ENCODE measurements around the gene ST6GALNAC6. TPM values are rescaled to one million over a fixed set of nuclear protein-coding genes. Genes with fewer than 3 reads are reported as not detected.

The ST6GALNAC6 gene
- total RNA-seq, 1 donor from 2014 or later, result 27.4 TPM

DNA sequence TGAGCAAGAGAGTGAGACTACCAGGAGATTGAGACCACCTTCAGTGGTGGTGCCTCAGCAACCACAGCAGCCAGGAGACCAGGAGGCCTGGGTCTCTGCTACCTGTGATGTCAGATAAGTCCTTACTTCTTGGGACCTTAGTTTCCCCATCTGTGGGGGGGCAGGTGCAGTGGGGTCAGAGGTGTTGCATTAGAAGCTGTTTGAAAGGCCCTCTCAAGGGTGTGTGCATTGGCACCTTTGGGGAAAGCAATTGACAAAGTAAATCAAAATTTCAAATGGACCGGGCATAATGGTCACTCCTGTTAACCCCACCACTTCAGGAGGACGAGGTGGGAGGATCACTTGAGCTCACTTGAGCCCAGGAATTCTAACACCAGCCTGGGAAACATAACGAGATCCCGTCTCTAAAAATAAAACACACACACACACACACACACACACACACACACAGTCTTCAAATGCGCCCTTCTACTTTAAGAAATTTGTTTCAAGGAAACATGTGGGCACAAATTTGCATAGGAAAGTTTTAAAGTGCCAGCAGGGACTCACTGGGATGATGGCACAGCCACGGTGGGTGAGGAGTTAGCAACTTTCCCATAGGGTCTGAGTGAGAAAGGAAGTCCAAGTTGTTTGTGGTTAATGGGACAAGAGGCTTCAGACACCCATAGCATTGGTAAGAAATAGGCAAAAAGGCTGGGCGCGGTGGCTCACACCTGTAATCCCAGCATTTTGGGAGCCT, 20.6 kb downstream of the ST6GALNAC6 start:
- TF ChIP-seq, protein P1, sequence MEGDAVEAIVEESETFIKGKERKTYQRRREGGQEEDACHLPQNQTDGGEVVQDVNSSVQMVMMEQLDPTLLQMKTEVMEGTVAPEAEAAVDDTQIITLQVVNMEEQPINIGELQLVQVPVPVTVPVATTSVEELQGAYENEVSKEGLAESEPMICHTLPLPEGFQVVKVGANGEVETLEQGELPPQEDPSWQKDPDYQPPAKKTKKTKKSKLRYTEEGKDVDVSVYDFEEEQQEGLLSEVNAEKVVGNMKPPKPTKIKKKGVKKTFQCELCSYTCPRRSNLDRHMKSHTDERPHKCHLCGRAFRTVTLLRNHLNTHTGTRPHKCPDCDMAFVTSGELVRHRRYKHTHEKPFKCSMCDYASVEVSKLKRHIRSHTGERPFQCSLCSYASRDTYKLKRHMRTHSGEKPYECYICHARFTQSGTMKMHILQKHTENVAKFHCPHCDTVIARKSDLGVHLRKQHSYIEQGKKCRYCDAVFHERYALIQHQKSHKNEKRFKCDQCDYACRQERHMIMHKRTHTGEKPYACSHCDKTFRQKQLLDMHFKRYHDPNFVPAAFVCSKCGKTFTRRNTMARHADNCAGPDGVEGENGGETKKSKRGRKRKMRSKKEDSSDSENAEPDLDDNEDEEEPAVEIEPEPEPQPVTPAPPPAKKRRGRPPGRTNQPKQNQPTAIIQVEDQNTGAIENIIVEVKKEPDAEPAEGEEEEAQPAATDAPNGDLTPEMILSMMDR (conservative IDR thresholded peaks at IDR 0.05), result no peak
- no peak for DNase-seq (ENCODE audit: low read depth, low spot score)
- no peaks in the 10 kb centered on the region for H3K27me3 Mint-ChIP-seq (ENCODE audit: low read depth)
- no peaks in the 10 kb centered on the region for H3K36me3 Mint-ChIP-seq (ENCODE audit: low read depth)
- H3K27ac Mint-ChIP-seq (ENCODE audit: unreplicated experiment), result no peak overlapping the region
- H3K4me3 Mint-ChIP-seq, result peak overlapping the region; percentile 78
- no peaks in the 10 kb centered on the region for H3K9me3 Mint-ChIP-seq
- peaks cover 16% of the 10 kb centered on the region for H3K4me1 Mint-ChIP-seq

DNA sequence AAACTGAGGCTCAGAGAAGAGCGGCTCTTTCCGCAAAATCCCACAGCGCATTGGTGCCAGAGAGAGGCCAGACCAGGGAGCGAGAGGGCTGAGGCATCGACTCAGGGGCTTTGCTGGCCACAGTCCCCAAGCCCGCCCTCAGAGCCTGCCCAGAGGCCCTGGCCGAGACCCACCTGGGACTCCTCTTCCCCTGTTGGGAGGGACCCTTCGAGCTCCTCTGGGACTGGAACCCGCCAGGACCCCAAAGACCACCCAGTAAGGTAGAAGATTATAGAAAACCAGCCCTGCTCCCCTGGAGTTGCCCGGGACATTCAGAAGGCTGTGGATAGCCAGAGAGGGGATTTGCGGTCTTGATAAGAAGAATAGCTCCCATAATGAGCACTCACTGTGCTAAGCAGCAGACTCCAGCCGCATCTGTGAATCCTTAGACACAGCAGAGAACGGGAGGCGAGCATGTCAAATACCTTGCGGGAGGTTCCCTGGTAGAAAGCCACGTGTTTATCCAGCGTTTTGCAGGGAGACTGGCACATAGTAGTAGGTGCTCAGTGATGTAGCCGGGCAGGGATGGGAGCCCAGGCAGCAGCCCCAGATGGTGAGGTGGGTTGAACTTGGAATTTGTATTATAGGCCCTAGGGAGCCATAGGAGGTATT, 21.3 kb downstream of the ST6GALNAC6 start:
- no peaks in the 10 kb centered on the region for H3K27me3 Mint-ChIP-seq (ENCODE audit: low read depth)
- no peaks in the 10 kb centered on the region for H3K36me3 Mint-ChIP-seq (ENCODE audit: low read depth)
- no peak for DNase-seq (ENCODE audit: low read depth, low spot score)
- H3K4me3 Mint-ChIP-seq, result peak overlapping the region; percentile 78
- no peaks in the 10 kb centered on the region for H3K9me3 Mint-ChIP-seq
- TF ChIP-seq, protein P1 (conservative IDR thresholded peaks at IDR 0.05), result no peak
- no peak overlapping the region for H3K27ac Mint-ChIP-seq (ENCODE audit: unreplicated experiment)
- peaks cover 16% of the 10 kb centered on the region for H3K4me1 Mint-ChIP-seq

DNA sequence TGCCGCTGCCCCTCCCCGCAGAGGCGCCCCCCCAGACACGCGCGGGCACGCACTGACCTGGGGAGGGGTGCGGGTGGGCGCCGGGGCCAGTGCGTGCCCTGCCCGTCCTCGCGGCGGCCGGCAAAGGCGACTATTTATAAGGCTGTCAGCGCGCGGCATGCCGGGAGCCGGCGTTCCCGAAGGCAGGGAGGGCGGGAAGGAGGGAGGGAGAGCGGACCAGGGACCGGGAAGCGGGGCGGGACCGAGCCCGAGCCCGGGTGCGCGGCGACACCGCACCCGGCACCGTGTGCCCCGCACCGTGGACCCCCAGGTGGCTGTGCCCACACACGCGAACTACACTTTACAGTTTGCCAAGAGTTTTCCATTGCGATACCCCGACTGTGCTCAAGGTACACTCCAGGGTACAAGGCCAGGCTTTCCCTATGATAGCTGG, 21.8 kb downstream of the ST6GALNAC6 start, which contains the start of gene AK1:
Gene AK1, minus strand, starts transcription at position 110 of the 433 bp plus-strand sequence. CDS start 3,058 bp downstream, outside the sequence.
- no peaks in the 10 kb centered on the region for H3K27me3 Mint-ChIP-seq (ENCODE audit: low read depth)
- H3K27ac Mint-ChIP-seq (ENCODE audit: unreplicated experiment), result peak within 1 kb of the TSS; percentile 95

DNA sequence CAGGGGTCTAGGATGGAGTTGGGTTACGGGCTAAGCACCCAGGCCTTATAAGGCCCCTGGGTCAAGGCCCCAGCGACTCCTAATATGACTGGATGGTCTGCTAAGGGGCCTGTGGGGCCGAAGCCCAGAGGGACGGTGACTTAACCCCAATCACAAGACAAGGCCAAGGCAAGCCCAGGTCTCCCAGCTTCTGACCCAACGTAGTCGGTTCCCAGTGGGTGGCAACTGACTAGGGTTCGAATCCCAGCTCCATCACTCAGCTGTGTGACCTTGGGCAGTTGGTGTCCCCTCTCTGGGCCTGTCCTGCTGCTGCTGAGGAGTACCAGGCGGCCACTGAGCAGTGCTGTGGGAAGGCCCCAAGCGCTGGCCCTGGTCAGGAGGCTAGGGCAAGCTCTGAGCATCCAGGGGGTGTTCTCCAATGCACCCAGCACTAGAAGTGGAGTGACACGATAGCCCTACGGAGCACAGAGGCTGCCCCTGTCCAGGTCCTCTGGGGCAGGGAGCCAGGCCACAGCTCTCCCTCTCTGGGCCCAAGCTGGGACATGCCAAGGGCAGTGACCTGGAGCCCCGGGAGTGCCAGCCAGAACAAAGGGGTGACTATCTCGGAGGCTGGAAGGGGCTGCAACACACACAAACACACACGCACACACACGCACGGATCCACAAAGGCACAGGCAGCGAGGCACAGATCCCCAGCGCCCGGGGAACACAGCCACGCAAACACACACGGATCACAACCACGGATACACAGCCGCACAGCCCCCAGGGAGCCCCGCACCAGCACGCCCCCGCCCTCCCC, 22.4 kb downstream of the ST6GALNAC6 start:
- H3K4me1 Mint-ChIP-seq, result peaks cover 19% of the 10 kb centered on the region
- H3K4me3 Mint-ChIP-seq, result peak overlapping the region; percentile 89
- H3K27ac Mint-ChIP-seq (ENCODE audit: unreplicated experiment), result peak overlapping the region; percentile 95
- DNase-seq (ENCODE audit: low read depth, low spot score), result no peak
- no peaks in the 10 kb centered on the region for H3K9me3 Mint-ChIP-seq
- no peaks in the 10 kb centered on the region for H3K27me3 Mint-ChIP-seq (ENCODE audit: low read depth)
- TF ChIP-seq, protein P1 (conservative IDR thresholded peaks at IDR 0.05), result no peak
- no peaks in the 10 kb centered on the region for H3K36me3 Mint-ChIP-seq (ENCODE audit: low read depth)

More for the DNA sequence above, 21.8 kb downstream of the ST6GALNAC6 start, which contains the start of gene AK1:
- peak; percentile 58 for DNase-seq (ENCODE audit: low read depth, low spot score)
- H3K9me3 Mint-ChIP-seq, result no peaks in the 10 kb centered on the region
- H3K4me1 Mint-ChIP-seq, result peaks cover 19% of the 10 kb centered on the region
- H3K4me3 Mint-ChIP-seq, result peak within 1 kb of the TSS; percentile 89
- TF ChIP-seq, protein P1 (conservative IDR thresholded peaks at IDR 0.05), result no peak
- H3K36me3 Mint-ChIP-seq (ENCODE audit: low read depth), result no peaks in the 10 kb centered on the region

DNA sequence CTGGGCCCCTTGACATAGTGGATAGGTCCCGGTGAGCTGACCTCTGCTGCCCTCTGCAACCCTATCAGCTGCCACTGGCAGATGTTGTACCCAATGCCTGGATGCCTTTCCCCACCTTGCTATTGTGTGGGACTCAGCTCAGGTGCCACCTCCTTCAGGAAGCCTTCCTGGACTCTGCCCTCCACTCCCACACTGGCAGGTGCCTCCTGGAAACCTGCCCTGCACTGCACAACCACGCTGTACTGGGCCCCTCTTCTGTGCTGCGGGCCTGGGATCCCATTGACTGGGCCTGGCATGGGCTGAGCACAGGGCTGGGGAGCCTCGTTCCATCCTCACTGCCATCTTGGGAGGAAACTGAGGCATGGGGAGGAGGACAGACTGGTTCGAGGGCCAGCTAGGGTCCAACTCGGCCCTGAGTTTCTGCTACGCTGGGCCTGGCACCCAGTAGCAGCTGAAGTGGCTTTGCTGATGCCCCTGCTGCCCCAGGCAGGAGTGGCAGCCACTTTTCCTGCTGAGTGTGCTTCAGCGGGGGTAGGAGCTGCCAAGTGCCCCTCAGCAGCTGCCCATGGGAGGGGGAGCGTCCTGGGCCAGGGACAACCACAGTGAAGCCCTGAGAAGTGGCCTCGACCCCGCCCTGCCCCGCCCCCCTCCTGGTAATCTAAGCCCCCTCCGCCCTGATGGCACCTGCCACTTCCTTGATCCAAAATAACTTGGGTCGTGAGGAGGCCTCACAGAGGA, 23.2 kb downstream of the ST6GALNAC6 start:
- DNase-seq (ENCODE audit: low read depth, low spot score), result no peak
- Mint-ChIP-seq H3K27ac (ENCODE audit: unreplicated experiment) (no peak overlapping the region), H3K4me3 (peak overlapping the region; percentile 89)

More for the DNA sequence above, 23.2 kb downstream of the ST6GALNAC6 start:
- no peaks in the 10 kb centered on the region for H3K27me3 Mint-ChIP-seq (ENCODE audit: low read depth)
- peaks cover 19% of the 10 kb centered on the region for H3K4me1 Mint-ChIP-seq
- no peaks in the 10 kb centered on the region for H3K36me3 Mint-ChIP-seq (ENCODE audit: low read depth)
- H3K9me3 Mint-ChIP-seq, result no peaks in the 10 kb centered on the region
- TF ChIP-seq, protein P1 (conservative IDR thresholded peaks at IDR 0.05), result no peak
